Osteoblast (primary cell): Measurements from ENCODE around the gene CUX1. TPM values are rescaled to one million over a fixed set of nuclear protein-coding genes. Genes with fewer than 3 reads are reported as not detected.

Source experiments
- DNase-seq: peaks from one replicate; pipeline ENCODE4 v3.0.0; 2011; ENCODE audit warnings: low spot score, mixed read lengths; ENCODE audit not compliant: insufficient read length; ENCODE audit errors: missing footprints
- H2AFZ ChIP-seq: 2 replicates; pipeline ENCODE4 v1.6.0; 2011; ENCODE audit warnings: mild to moderate bottlenecking, low read length
- H3K27ac ChIP-seq: 2 replicates; pipeline ENCODE4 v1.5.1; 2011; ENCODE audit warnings: mild to moderate bottlenecking, low read depth, low read length, moderate library complexity
- H3K27me3 ChIP-seq: 2 replicates; pipeline ENCODE4 v1.6.0; 2012; ENCODE audit warnings: mild to moderate bottlenecking, control low read depth, inconsistent platforms, low read length, moderate library complexity; ENCODE audit not compliant: insufficient read depth
- H3K36me3 ChIP-seq: 2 replicates; pipeline ENCODE4 v1.5.1; 2011; ENCODE audit warnings: mild to moderate bottlenecking, low read length, control low read depth, moderate library complexity; ENCODE audit not compliant: insufficient read depth
- H3K4me1 ChIP-seq: 2 replicates; pipeline ENCODE4 v1.5.1; 2011; ENCODE audit warnings: mild to moderate bottlenecking, low read length, control low read depth, moderate library complexity; ENCODE audit not compliant: insufficient read depth
- H3K4me2 ChIP-seq: 2 replicates; pipeline ENCODE4 v1.6.0; 2011; ENCODE audit warnings: mild to moderate bottlenecking, low read length; ENCODE audit not compliant: insufficient read depth
- H3K4me3 ChIP-seq: fragments of 200-600 bp; sonication (generic); 3 replicates; pipeline ENCODE4 v1.5.1; 2012; ENCODE audit warnings: mild to moderate bottlenecking, low read length, inconsistent platforms; ENCODE audit not compliant: insufficient read depth
- H3K79me2 ChIP-seq: 2 replicates; pipeline ENCODE4 v1.6.0; 2012; ENCODE audit warnings: mild to moderate bottlenecking, low read length, control low read depth, inconsistent platforms; ENCODE audit not compliant: insufficient read depth
- H3K9me3 ChIP-seq: 2 replicates; pipeline ENCODE4 v1.5.1; 2011; ENCODE audit warnings: low read depth, low read length, control low read depth
- H4K20me1 ChIP-seq: 2 replicates; pipeline ENCODE4 v1.6.0; 2012; ENCODE audit warnings: mild to moderate bottlenecking, low read length, control low read depth; ENCODE audit not compliant: insufficient read depth
- total RNA-seq: library from RNA; depleted of rRNA; stranded (reverse); fragments of >200 nt; gene quantifications from 2 replicates; pipeline ENCODE4 v1.2.3, GENCODE V29; 2012
- TF ChIP-seq, protein P1 (sequence below): IDR thresholded peaks from 2 replicates; pipeline ENCODE4 v1.5.1; 2011; ENCODE audit warnings: mild to moderate bottlenecking, low read depth, low read length, moderate library complexity; ENCODE audit errors: extremely low read depth

The CUX1 gene
- total RNA-seq, 1 donor: 41.6 TPM

DNA sequence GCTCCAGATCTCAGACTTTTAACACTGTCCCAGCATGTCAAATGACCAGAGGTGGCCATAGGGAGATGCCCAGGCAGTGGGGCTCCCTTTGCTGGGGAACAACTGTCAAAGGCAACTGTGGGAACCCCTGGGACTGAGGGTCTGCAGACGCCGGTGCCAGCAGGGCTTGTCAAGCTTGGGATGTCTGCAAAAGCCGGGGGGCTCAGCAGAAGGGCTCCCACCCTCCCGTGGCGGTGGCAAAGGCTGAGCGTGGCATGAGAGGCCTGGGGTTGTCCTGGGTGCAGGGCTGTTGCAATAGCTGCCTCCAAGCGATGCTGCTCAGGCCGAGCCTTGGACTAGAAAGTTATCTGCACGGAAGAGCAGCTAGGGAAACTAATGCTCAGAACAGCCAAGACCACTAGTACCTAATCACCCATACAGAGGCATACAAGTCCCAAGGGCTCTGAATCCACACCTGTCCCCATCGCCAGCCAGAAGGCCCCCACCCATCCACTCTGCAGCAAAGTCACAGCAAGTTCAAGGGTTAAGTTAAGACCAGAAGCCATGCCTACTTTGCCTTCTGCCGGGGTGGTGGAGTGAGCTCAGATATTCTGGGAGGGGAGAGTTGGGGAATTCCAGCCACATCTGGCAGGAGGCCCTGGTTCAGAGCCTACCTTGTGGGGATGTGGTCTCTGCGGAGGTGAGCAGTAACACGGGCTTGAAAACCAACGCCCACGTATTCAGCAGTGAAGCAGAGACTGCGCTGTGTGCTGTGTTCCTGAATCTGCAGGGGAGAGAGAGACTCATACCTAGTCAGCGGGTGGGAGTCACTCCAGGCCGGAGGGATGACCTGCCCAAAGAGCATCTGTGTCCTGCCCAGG is 473.9 kb downstream of the CUX1 start:
- Histone ChIP-seq H4K20me1 (peaks cover 15% of the 10 kb centered on the region), H3K27me3 (no peaks in the 10 kb centered on the region), H3K79me2 (no peaks in the 10 kb centered on the region), H3K4me3 (no peak overlapping the region), H3K27ac (no peak overlapping the region), H3K4me1 (peaks cover 9% of the 10 kb centered on the region), H3K4me2 (no peak overlapping the region), H3K9me3 (no peaks in the 10 kb centered on the region), H3K36me3 (no peaks in the 10 kb centered on the region), H2AFZ (no peak overlapping the region)
- DNase-seq: peak; percentile 88
- TF ChIP-seq, protein P1, sequence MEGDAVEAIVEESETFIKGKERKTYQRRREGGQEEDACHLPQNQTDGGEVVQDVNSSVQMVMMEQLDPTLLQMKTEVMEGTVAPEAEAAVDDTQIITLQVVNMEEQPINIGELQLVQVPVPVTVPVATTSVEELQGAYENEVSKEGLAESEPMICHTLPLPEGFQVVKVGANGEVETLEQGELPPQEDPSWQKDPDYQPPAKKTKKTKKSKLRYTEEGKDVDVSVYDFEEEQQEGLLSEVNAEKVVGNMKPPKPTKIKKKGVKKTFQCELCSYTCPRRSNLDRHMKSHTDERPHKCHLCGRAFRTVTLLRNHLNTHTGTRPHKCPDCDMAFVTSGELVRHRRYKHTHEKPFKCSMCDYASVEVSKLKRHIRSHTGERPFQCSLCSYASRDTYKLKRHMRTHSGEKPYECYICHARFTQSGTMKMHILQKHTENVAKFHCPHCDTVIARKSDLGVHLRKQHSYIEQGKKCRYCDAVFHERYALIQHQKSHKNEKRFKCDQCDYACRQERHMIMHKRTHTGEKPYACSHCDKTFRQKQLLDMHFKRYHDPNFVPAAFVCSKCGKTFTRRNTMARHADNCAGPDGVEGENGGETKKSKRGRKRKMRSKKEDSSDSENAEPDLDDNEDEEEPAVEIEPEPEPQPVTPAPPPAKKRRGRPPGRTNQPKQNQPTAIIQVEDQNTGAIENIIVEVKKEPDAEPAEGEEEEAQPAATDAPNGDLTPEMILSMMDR: no peak

DNA sequence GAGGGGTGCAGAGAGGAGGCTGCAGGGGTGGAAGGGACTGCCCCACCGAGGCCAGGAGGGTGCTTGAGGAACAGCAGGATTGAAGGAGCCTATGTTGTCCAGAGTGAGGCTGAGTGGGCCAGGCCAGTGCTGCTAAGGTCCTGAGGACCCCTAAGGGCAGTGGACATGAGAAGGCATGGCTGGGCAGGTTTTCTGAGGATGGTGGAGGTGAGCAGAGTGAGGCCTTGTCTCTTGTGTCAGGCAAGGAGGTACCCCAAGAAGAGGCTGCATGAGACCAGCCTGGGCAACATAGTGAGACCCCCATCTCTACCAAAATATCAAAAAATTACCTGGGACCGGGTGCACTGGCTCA is 474.5 kb downstream of the CUX1 start:
- H3K27me3 ChIP-seq: no peaks in the 10 kb centered on the region
- H2AFZ ChIP-seq: no peak overlapping the region
- H4K20me1 ChIP-seq: peaks cover 15% of the 10 kb centered on the region
- TF ChIP-seq, protein P1: no peak
- H3K4me2 ChIP-seq: no peak overlapping the region
- DNase-seq: peak; percentile 77
- no peaks in the 10 kb centered on the region for H3K36me3 ChIP-seq
- no peaks in the 10 kb centered on the region for H3K79me2 ChIP-seq
- H3K9me3 ChIP-seq: no peaks in the 10 kb centered on the region
- H3K27ac ChIP-seq: no peak overlapping the region
- H3K4me3 ChIP-seq: no peak overlapping the region
- peaks cover 8% of the 10 kb centered on the region for H3K4me1 ChIP-seq

DNA sequence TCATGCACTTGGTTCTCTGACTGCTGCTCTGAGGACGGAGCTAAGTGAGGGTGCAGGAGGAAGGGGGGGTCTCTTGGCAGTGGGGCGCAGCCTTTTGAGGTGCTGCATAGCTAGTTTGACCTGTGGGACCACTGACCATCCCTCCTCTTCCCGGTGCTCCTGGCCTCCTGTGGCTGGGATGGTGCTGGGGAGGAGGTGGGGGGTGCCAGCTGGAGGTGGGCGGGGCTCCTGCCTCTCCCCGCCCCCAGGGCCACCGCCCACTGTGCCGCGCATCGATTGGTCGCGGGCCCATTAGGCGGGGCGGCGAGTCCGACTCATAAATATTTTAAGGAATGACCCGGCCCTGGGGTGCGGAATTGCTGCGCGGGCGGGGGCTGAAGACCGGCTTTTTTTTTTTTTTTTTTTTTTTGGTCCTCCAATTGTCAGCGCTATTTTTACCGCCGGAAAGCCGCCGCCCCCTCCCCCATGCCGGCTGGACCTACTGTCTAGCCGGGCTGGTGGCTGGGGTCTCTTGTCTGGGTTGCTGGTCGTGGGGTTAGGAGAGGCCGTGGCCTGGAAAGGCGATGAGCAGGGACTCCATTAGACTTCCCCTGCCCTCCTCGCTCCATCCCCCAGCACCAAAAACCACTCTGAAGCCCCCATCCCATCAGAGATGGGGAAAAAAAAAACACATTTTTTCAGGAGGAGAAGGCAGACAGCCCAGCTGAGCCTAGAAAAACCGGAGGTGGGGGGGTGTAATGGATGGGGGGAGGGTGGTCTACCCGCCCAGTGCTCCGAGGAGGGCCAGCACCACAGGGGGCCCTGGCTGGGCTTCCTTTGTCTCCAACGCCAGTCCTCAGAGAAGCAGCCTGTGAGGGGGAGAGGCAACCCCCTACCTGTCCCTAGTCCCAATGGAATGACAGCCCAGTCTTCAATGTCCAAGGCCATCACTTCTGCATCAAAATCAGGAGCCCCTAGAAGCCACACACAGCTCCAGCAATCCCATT is 475.7 kb downstream of the CUX1 start:
- Histone ChIP-seq H3K36me3 (no peaks in the 10 kb centered on the region), H3K79me2 (no peaks in the 10 kb centered on the region)
- DNase-seq: peak; percentile 82

More for the DNA sequence above, 475.7 kb downstream of the CUX1 start:
- no peaks in the 10 kb centered on the region for H3K27me3 ChIP-seq
- no peaks in the 10 kb centered on the region for H3K9me3 ChIP-seq
- H3K4me3 ChIP-seq: no peak overlapping the region
- no peak overlapping the region for H3K27ac ChIP-seq
- peaks cover 12% of the 10 kb centered on the region for H4K20me1 ChIP-seq
- H3K4me2 ChIP-seq: no peak overlapping the region
- TF ChIP-seq, protein P1: no peak
- no peaks in the 10 kb centered on the region for H3K4me1 ChIP-seq
- H2AFZ ChIP-seq: no peak overlapping the region
